ENCODE measurements around the gene PDXK. TPM values are rescaled to one million over a fixed set of nuclear protein-coding genes. Genes with fewer than 3 reads are reported as not detected.
A peak's percentile ranks its signal among the peaks of the same experiment; 100 is the strongest.

Gene PDXK
- total RNA-seq, 2 donors from 2014 or later, result 33.7 to 68.9 TPM

- TF ChIP-seq POLR2A (IDR thresholded peaks at IDR 0.05), result no peak
- TF ChIP-seq CTCF (IDR thresholded peaks at IDR 0.05), result no peak
- Histone ChIP-seq H3K9me3 (no peaks in the 10 kb centered on the region), H3K27ac (no peak overlapping the region), H3K36me3 (replicated peaks in 1 of 2; ENCODE audit: insufficient read depth in 1 of 2, low read depth in 2 of 2) (peaks cover 0 to under 1% of the 10 kb centered on the region in 2 donors), H3K27me3 (no peaks in the 10 kb centered on the region), H3K4me1 (peaks cover 12% of the 10 kb centered on the region), H3K4me3 (no peak overlapping the region)
- intact Hi-C loops (cut with DNase I), result no loop called here
- 62 to 64% methylated on average over 20 of the region's 20 CpGs for WGBS, 2 donors
- no peak for DNase-seq
- ATAC-seq, result no peak
Measured at GRCh38 chr21:43778469-43779335, 59.8 kb downstream of the PDXK start.

- no peak for DNase-seq
- Histone ChIP-seq H3K4me3 (no peak overlapping the region), H3K27me3 (no peaks in the 10 kb centered on the region), H3K27ac (no peak overlapping the region), H3K9me3 (no peaks in the 10 kb centered on the region), H3K4me1 (peaks cover 12% of the 10 kb centered on the region), H3K36me3 (replicated peaks in 1 of 2; ENCODE audit: insufficient read depth in 1 of 2, low read depth in 2 of 2) (no peaks in the 10 kb centered on the region)
- ATAC-seq, result no peak
- TF ChIP-seq POLR2A (IDR thresholded peaks at IDR 0.05) (no peak), CTCF (IDR thresholded peaks at IDR 0.05) (no peak)
- WGBS, 2 donors, result 70 to 71% methylated on average over 5 of the region's 5 CpGs
- intact Hi-C loops (cut with DNase I), result no loop called here
Measured at GRCh38 chr21:43779660-43780059, 60.7 kb downstream of the PDXK start.

- DNase-seq (no peak), ATAC-seq (no peak)
- no peaks in the 10 kb centered on the region for H3K27me3 ChIP-seq
- H3K9me3 ChIP-seq, result no peaks in the 10 kb centered on the region
- 66 to 78% methylated on average over 6 of the region's 6 CpGs for WGBS, 2 donors
- H3K27ac ChIP-seq, result no peak overlapping the region
- H3K4me3 ChIP-seq, result no peak overlapping the region
- H3K36me3 ChIP-seq (replicated peaks in 1 of 2; ENCODE audit: insufficient read depth in 1 of 2, low read depth in 2 of 2), result no peaks in the 10 kb centered on the region
- no peaks in the 10 kb centered on the region for H3K4me1 ChIP-seq
- intact Hi-C loops (cut with DNase I), result no loop called here
- TF ChIP-seq POLR2A (IDR thresholded peaks at IDR 0.05) (no peak), CTCF (IDR thresholded peaks at IDR 0.05) (no peak)
Measured at GRCh38 chr21:43781846-43782245, 62.9 kb downstream of the PDXK start.

GRCh38 chr21:43782431-43783097 lies 63.6 kb downstream of the PDXK start:
- no peaks in the 10 kb centered on the region for H3K36me3 ChIP-seq (replicated peaks in 1 of 2; ENCODE audit: insufficient read depth in 1 of 2, low read depth in 2 of 2)
- peak overlapping the region in 1 of 4 donors; percentile 43 for H3K27ac ChIP-seq
- DNase-seq, result no peak
- WGBS, 2 donors, result 64 to 74% methylated on average over 5 of the region's 5 CpGs
- H3K9me3 ChIP-seq, result no peaks in the 10 kb centered on the region
- ATAC-seq, result no peak
- H3K4me3 ChIP-seq, result no peak overlapping the region
- H3K4me1 ChIP-seq, result no peaks in the 10 kb centered on the region
- H3K27me3 ChIP-seq, result no peaks in the 10 kb centered on the region
- intact Hi-C loops (cut with DNase I), result no loop called here
- TF ChIP-seq POLR2A (IDR thresholded peaks at IDR 0.05) (no peak), CTCF (IDR thresholded peaks at IDR 0.05) (no peak)

All from body of pancreas (tissue), 4 donors.